Panc1 (cell line): ENCODE measurements around the gene BCL2. TPM values are rescaled to one million over a fixed set of nuclear protein-coding genes. Genes with fewer than 3 reads are reported as not detected.

ENCODE experiments used
- ATAC-seq: fragments of 200-7000 bp; cut with Tn5 transposase; 2 replicates; pipeline ENCODE4 v1.9.1; 2020; ENCODE audit warnings: mild to moderate bottlenecking, moderate library complexity
- BruUV-seq: library from RNA; stranded (reverse); fragments of 400-500 nt; replicated peaks from 2 replicates; lab custom pipeline; 2021; lab: Mats Ljungman, UMichigan
- CTCF ChIA-PET: fragments of 300-600 bp; sonication (Branson Sonifier 250); formaldehyde crosslinking; loops from one replicate; lab custom pipeline; 2022; ENCODE audit warnings: antibody characterized with exemption; lab: Charles Lee
- POLR2A ChIA-PET: fragments of 300-600 bp; sonication (Branson Sonifier 250); formaldehyde crosslinking; loops from one replicate; lab custom pipeline; 2022; ENCODE audit warnings: antibody characterized with exemption; lab: Charles Lee
- DNase-seq: peaks from one replicate; pipeline ENCODE4 v3.0.0-alpha.2; 2010; ENCODE audit warnings: low read depth, low spot score
- H3K27ac ChIP-seq: 2 replicates; pipeline ENCODE4 v1.5.1; 2011; ENCODE audit warnings: mild to moderate bottlenecking, low read length, inconsistent platforms
- H3K27me3 ChIP-seq: fragments of 200-500 bp; sonication (Bioruptor generic); 2 replicates; pipeline ENCODE4 v1.6.0; 2014; ENCODE audit warnings: low read length, inconsistent platforms; ENCODE audit not compliant: control insufficient read depth, insufficient read depth
- H3K36me3 ChIP-seq: fragments of 200-500 bp; sonication (Bioruptor generic); 2 replicates; pipeline ENCODE4 v1.5.1; 2014; ENCODE audit warnings: inconsistent platforms, mild to moderate bottlenecking, low read length, moderate library complexity; ENCODE audit not compliant: control insufficient read depth, insufficient read depth
- H3K4me1 ChIP-seq: 2 replicates; pipeline ENCODE4 v1.5.1; 2011; ENCODE audit warnings: inconsistent platforms, mild to moderate bottlenecking, low read length, moderate library complexity; ENCODE audit not compliant: control insufficient read depth, insufficient read depth
- H3K4me3 ChIP-seq, 2 experiments: 2 replicates each; pipeline ENCODE4 v1.5.1; 2011 to 2012; ENCODE audit warnings: low read depth in 2 of 2, low read length in 2 of 2, mild to moderate bottlenecking in 2 of 2, inconsistent platforms in 1 of 2, moderate library complexity in 1 of 2
- H3K9me3 ChIP-seq: fragments of 200-500 bp; sonication (Bioruptor generic); 2 replicates; pipeline ENCODE4 v1.5.1; 2014; ENCODE audit warnings: low read depth, mild to moderate bottlenecking, inconsistent platforms, low read length, moderate library complexity; ENCODE audit not compliant: control insufficient read depth, insufficient read depth
- CTCF ChIP-seq: fragments of 450-650 bp; IDR thresholded peaks from 2 replicates; pipeline ENCODE4 v1.5.1; 2017; ENCODE audit warnings: mild to moderate bottlenecking
- POLR2AphosphoS5 ChIP-seq: IDR thresholded peaks from 2 replicates; pipeline ENCODE4 v1.6.1; 2012; ENCODE audit warnings: mild to moderate bottlenecking, low read depth, low read length, moderate library complexity
- REST ChIP-seq, 2 experiments: IDR thresholded peaks; 2 replicates each; pipeline ENCODE4 v1.6.1; 2011 to 2012; ENCODE audit warnings: low read depth in 2 of 2, control low read depth in 1 of 2, low read length in 1 of 2, mild to moderate bottlenecking in 1 of 2, moderate library complexity in 1 of 2; ENCODE audit not compliant: insufficient read depth in 1 of 2
- SIN3A ChIP-seq: IDR thresholded peaks from 2 replicates; pipeline ENCODE4 v1.6.1; 2012; ENCODE audit warnings: low read depth, mild to moderate bottlenecking, low read length, moderate library complexity, borderline replicate concordance; ENCODE audit not compliant: insufficient read depth
- TCF7L2 ChIP-seq: IDR thresholded peaks from 2 replicates; pipeline ENCODE4 v1.6.1; 2011; ENCODE audit warnings: mild to moderate bottlenecking, low read depth, low read length, inconsistent platforms
- in situ Hi-C: cut with HindIII; loops from 2 replicates; pipeline ENCODE4 v1.10.0; 2016; ENCODE audit warnings: low sequenced_read_pairs, low pct_unique_long_range_greater_than_20kb
- intact Hi-C: fragments of 100-400 bp; cut with micrococcal nuclease; formaldehyde crosslinking; loops from one replicate; pipeline ENCODE4 v1.10.0; 2022; ENCODE audit not compliant: unreplicated experiment
- total RNA-seq: library from RNA; stranded (reverse); gene quantifications from one replicate; pipeline ENCODE4 v1.2.1, GENCODE V29; 2021; ENCODE audit not compliant: unreplicated experiment

The BCL2 gene
- total RNA-seq, 1 experiment from 2014 or later, result 0.72 TPM

DNA sequence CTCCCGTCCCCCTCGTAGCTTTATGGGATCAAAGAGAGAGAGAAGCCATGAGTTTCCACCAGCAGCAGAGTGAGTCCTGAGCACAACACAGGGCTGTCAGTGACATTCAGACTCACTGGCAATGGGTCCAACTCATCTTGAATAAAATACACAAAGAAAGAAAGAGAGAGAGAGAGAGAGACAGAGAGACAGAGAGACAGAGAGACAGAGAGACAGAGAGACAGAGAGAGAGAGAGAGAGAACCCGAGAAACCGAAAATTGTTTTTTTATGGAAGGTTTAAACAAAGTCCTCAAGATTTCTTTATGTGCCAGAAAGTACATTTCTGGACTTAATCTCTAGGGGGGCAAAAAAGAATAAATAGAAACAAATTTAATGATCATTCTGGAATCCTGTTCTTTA, 11.5 kb upstream of the BCL2 start:
- ATAC-seq (no peak), DNase-seq (no peak)
- Histone ChIP-seq H3K27ac (no peak overlapping the region), H3K9me3 (no peaks in the 10 kb centered on the region), H3K4me3 (no peak overlapping the region), H3K27me3 (no peaks in the 10 kb centered on the region), H3K4me1 (no peaks in the 10 kb centered on the region), H3K36me3 (no peaks in the 10 kb centered on the region)
- intact Hi-C loops (no loop called here), in situ Hi-C loops (no loop called here)
- BruUV-seq, result no TSS peak
- TF ChIP-seq POLR2AphosphoS5 (no peak), TCF7L2 (no peak), REST (IDR thresholded peaks at IDR 0.05; ENCODE audit: insufficient read depth in 1 of 2, low read depth in 2 of 2, low read length in 1 of 2) (no peak), CTCF (no peak), SIN3A (no peak)
- CTCF ChIA-PET, result no interaction called here
- POLR2A ChIA-PET, result no interaction called here

GRCh38 chr18:63329431-63330145, 10.0 kb upstream of the BCL2 start:
- Histone ChIP-seq H3K27me3 (no peaks in the 10 kb centered on the region), H3K27ac (no peak overlapping the region), H3K4me1 (no peaks in the 10 kb centered on the region), H3K4me3 (no peak overlapping the region), H3K9me3 (no peaks in the 10 kb centered on the region), H3K36me3 (no peaks in the 10 kb centered on the region)
- in situ Hi-C loops (no loop called here), intact Hi-C loops (no loop called here)
- no peak for TF ChIP-seq CTCF
- TF ChIP-seq POLR2AphosphoS5, result no peak
- TF ChIP-seq TCF7L2, result no peak
- DNase-seq (no peak), ATAC-seq (no peak)
- ChIA-PET CTCF (no interaction called here), POLR2A (no interaction called here)
- BruUV-seq, result no TSS peak
